ENCODE results near the gene REN. TPM values are rescaled to one million over a fixed set of nuclear protein-coding genes. Genes with fewer than 3 reads are reported as not detected.

The REN gene
- total and polyA plus RNA-seq, 2 of the 8 experiments (the other 6 are each of a cell fraction or from before 2014, with no cell fraction given) = 0.05 TPM; not detected in 1

GRCh38 chr1:204191456-204191855 is 25.3 kb upstream of the REN start:
- Histone ChIP-seq H2AFZ (ENCODE audit: low read length) (no peak overlapping the region), H4K8ac (ENCODE audit: extremely low read depth, insufficient read depth, low read length) (no peak overlapping the region), H4K91ac (replicated peaks; ENCODE audit: insufficient read length, low read length) (no peak overlapping the region), H3K4me1 (replicated peaks in 1 of 4; ENCODE audit: control insufficient read depth in 3 of 4, insufficient read depth in 4 of 4, low read length in 3 of 4) (peaks cover 0 to 3% (median 0%) of the 10 kb centered on the region in 4 experiments; a peak in 1 of 7 replicates), H3K4me2 (ENCODE audit: insufficient read depth in 1 of 2, low read depth in 2 of 2, low read length in 2 of 2) (no peak overlapping the region), H3K27ac (ENCODE audit: low read depth, low read length) (no peak overlapping the region), H4K5ac (ENCODE audit: insufficient read length, low read depth, low read length) (no peak overlapping the region), H3K56ac (replicated peaks; ENCODE audit: insufficient read length, low read depth, low read length) (no peak overlapping the region), H3K23me2 (ENCODE audit: low read depth, low read length) (peaks cover 7% of the 10 kb centered on the region), H2BK15ac (ENCODE audit: low read length) (no peak overlapping the region), H3K27me3 (replicated peaks in 1 of 4; ENCODE audit: control insufficient read depth in 3 of 4, extremely low read depth in 1 of 4, insufficient read depth in 3 of 4, low read length in 3 of 4) (peaks cover 0 to 8% (median 6%) of the 10 kb centered on the region in 4 experiments; a peak in 4 of 7 replicates), H4K20me1 (replicated peaks in 1 of 2; ENCODE audit: control insufficient read depth in 1 of 2, insufficient read depth in 2 of 2, low read length in 2 of 2) (peaks cover 0 to 6% of the 10 kb centered on the region in 2 experiments), H3K18ac (ENCODE audit: extremely low read depth, low read length) (no peak overlapping the region), H3K4ac (replicated peaks; ENCODE audit: insufficient read length, low read depth, low read length) (no peak overlapping the region), H3K9ac (replicated peaks in 1 of 4; ENCODE audit: extremely low read depth in 1 of 4, low read depth in 3 of 4, low read length in 3 of 4) (no peak overlapping the region), H2BK20ac (ENCODE audit: low read length) (no peak overlapping the region), H3K79me2 (ENCODE audit: control insufficient read depth in 1 of 2, insufficient read depth in 2 of 2, low read length in 2 of 2) (no peaks in the 10 kb centered on the region), H3K4me3 (ENCODE audit: extremely low read depth in 1 of 4, insufficient read depth in 2 of 4, low read depth in 3 of 4, low read length in 4 of 4) (no peak overlapping the region), H2AK5ac (ENCODE audit: low read depth, low read length) (no peak overlapping the region), H2BK5ac (ENCODE audit: low read depth, low read length) (no peak overlapping the region), H3K9me3 (ENCODE audit: insufficient read depth in 2 of 2, low read depth in 1 of 2, low read length in 1 of 2) (no peaks in the 10 kb centered on the region), H3K14ac (ENCODE audit: insufficient read length) (no peak overlapping the region), H2BK120ac (replicated peaks; ENCODE audit: low read depth, low read length) (no peak overlapping the region), H3K36me3 (ENCODE audit: control insufficient read depth in 2 of 4, insufficient read depth in 4 of 4, low read length in 3 of 4) (no peaks in the 10 kb centered on the region; a peak in 1 of 8 replicates), H3K79me1 (ENCODE audit: low read depth, low read length) (peaks cover 5% of the 10 kb centered on the region), H3K23ac (ENCODE audit: insufficient read length) (no peak overlapping the region), H2BK12ac (ENCODE audit: low read depth, low read length) (no peak overlapping the region)
- DNase-seq (ENCODE audit: low read depth in 1 of 2, low spot score in 2 of 2) = no peak
- POLR2A ChIA-PET (ENCODE audit: partially characterized antibody) = interaction anchor here (1.3 kb wide), 1 partner anchor 29 kb away, joined by 4 read pairs; no protein-coding TSS in a partner anchor
- no peak for FAIRE-seq
- TF ChIP-seq JUND (IDR thresholded peaks at IDR 0.05; ENCODE audit: low read length) = no peak
- no peak for TF ChIP-seq RFX5 (IDR thresholded peaks at IDR 0.05; ENCODE audit: borderline replicate concordance, low read depth, low read length)
- TF ChIP-seq ATF3 (IDR thresholded peaks at IDR 0.05; ENCODE audit: insufficient read depth, low read depth, low read length) = no peak
- no peak for TF ChIP-seq KDM5A (IDR thresholded peaks at IDR 0.05; ENCODE audit: low read length)
- TF ChIP-seq EZH2 (IDR thresholded peaks at IDR 0.05; ENCODE audit: low read depth, low read length, severe bottlenecking) = no peak
- no peak for TF ChIP-seq BCL11A (IDR thresholded peaks at IDR 0.05; ENCODE audit: low read depth in 2 of 2, low read length in 2 of 2)
- no peak for TF ChIP-seq TCF12 (IDR thresholded peaks at IDR 0.05; ENCODE audit: low read depth, low read length)
- no peak for TF ChIP-seq SAP30 (IDR thresholded peaks at IDR 0.05; ENCODE audit: insufficient read depth, insufficient replicate concordance, low read length)
- TF ChIP-seq RXRA (IDR thresholded peaks at IDR 0.05; ENCODE audit: insufficient read depth, low read depth, low read length) = no peak
- TF ChIP-seq SIRT6 (IDR thresholded peaks at IDR 0.05; ENCODE audit: low read length) = no peak
- no peak for TF ChIP-seq CREB1 (IDR thresholded peaks at IDR 0.05)
- WGBS, 2 experiments (ENCODE audit: extremely low coverage in 1 of 2, insufficient coverage in 1 of 2, insufficient read length in 1 of 2, insufficient replicate concordance in 2 of 2, low coverage in 1 of 2, low lambda C conversion rate in 2 of 2, missing lambda C conversion rate in 1 of 2) = 85% methylated on average over 7 of the region's 7 CpGs; no CpG with 5 or more reads in 1 of the 2 experiments
- CTCF ChIA-PET (ENCODE audit: partially characterized antibody) = interaction anchor here (0.7 to 7.0 kb wide), 10 partner anchors 10 to 214 kb away, joined by 3 to 73 read pairs (median 4); partner anchors contain the start of genes GOLT1A, PLEKHA6 and REN
